ENCODE measurements around the gene CENPH.
"Not testable (repeated sequence)": the region's sequence is repeated elsewhere in the genome, so short reads cannot be mapped to it uniquely, and the experiment has no call there.

The CENPH gene, protein sequence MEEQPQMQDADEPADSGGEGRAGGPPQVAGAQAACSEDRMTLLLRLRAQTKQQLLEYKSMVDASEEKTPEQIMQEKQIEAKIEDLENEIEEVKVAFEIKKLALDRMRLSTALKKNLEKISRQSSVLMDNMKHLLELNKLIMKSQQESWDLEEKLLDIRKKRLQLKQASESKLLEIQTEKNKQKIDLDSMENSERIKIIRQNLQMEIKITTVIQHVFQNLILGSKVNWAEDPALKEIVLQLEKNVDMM

DNA sequence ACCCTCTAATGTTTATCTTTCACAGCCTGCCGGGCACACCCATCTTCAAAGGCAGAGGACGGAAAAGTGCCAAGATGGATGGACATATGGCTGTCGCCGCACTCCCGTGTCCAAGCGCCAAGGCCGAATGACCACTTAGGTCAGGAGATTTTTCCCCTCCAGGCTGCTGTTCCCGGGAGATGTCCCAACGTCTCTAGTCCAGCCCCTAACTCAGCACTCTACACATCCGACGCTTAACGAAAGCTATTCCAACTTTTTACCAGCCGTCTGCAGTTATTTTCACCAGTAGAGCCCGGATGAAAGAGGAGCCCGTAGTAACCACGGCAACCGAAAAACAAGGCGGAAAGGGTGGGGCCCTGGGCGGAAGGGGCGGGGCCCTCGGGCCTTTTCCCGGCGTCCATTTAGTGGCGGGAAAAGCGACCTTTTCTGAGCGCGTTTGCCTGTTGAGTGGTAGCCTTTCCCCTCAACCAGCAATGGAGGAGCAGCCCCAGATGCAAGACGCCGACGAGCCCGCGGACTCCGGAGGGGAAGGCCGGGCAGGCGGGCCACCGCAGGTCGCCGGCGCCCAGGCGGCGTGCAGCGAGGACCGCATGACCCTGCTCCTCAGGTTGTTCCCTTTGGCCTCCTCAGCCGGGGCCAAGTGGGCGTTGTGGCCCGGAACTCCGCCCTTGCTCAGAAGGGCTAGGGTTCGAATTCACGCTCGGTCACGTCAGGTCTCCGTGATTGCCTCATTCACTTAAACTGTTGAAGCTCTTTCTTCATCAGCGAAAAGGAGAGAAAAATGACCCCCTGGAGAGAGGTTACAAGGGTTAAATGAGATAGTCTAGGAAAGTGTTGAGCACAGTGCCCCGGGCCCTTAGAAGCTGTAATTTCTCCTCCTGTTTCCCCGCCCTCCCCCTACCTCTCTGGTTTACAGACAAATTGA, at the start of gene CENPH:
TSS of gene CENPH (plus strand) at position 422 of the 925 bp plus-strand sequence. CDS start at position 474, 52 bp downstream.
- DNase-seq: peak; percentile 88

DNA sequence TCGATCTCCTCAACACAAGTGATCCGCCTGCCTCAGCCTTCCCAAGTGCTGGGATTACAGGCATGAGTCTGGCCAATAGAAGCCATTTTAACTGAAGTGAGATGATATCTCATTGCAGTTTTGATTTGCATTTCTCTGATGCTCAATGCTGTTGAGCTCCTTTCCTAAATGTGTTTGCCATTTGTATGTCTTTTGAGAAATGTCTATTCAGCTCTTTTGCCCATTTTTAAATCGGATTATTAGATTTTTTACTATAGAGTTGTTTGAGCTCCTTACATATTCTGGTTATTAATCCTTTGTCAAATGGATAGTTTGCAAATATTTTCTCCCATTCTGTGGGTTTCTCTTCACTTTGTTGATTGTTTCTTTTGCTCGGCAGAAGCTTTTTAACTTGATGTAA, 49.1 kb upstream of the CENPH start:
- DNase-seq: not testable (repeated sequence)

DNA sequence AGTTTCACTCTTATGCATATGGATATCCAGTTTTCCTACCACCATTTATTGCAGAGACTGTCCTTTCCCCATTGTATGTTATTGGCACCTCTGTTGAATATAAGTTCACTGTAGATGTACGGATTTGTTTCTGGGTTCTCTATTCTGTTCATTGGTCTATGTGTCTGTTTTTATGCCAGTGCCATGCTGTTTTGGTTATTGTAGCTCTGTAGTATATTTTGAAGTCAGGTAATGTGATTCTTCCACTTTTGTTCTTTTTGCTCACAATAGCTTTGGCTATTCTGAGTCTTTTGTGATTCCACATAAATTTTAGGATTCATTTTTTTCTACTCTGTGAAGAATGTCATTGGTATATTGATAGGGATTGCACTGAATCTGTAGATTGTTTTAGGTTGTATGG, 48.6 kb upstream of the CENPH start:
- no peak for DNase-seq

DNA sequence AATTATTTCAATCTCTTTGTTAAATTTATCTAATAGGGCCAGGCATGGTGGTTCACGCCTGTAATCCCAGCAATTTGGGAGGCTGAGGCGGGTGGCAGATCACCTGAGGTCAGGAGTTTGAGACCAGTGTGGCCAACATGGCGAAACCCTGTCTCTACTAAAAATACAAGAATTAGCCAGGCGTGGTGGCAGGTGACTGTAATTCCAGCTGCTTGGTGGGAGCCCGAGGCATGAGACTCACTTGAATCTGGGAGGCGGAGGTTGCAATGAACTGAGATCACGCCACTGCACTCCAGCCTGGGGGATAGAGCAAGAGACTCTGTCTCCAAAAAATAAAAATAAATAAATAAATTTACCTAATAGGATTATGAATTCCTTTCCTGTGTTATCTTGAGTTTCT, 40.8 kb upstream of the CENPH start:
- DNase-seq: not testable (repeated sequence)

DNA sequence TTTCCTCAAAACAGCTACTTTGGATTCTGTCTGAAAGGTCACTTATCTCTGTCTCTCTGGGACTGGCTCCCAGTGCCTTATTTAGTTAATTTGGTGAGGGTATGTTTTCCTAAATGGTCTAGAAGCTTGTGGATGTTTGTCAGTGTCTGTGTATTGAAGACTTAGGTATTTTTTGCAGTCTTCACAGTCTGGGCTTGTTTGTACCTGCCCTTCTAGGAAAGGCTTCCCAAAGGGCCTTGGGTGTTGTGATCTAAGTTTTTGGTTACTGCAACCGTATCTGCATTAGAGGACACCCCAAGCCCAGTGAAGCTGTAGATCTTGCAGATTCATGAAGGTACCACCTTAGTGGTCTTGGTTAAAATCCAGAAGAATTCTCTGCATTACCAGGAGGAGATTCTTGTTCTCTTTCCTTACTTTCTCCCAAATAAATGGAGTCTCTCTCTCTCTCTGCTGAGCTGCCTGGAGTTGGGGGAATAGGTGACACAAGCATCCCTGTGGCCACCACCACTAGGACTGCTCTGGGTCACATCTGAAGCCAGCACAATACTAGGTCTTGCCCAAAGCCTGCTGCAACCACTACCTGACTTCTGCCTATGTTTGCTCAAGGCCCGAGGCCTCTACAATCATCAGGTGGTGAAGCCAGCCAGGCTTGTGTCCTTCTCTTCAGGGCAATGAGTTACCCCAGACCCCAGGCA, 40.3 kb upstream of the CENPH start:
- no peak for DNase-seq

DNA sequence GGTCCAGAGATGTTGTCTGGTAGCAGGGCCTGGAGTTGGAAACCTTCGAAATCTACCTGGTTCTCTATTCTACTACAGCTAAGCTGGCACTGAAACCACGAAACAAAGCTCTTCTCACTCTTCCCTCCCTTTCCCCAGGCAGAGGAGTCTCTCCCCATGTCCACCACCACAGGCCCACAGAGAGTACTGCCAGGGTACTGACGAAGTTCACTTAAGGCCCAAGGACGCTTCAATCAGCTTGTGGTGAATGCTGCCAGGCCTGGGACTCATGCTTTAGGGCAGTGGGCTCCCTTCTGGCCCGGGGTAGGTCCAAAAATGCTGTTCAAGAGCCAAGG, 39.7 kb upstream of the CENPH start:
- DNase-seq: no peak

DNA sequence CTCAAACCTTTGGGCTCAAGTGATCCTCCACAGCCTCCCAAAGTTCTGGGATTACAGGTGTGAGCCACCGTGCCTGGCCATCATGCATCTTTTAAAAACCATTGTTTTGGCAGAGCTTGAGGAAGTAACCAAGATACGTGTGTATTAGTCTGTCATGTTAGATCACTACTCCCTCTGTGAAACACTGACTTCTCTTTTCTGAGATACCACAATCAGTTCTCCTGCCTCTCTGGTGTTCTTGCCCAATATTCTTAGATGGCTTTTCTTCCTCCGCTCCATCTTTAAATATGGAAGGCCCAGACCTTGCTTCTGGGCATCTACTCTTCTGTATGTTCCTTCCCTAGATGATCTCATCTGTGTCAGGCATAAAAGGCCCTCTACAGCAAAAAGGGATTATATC, 36.7 kb upstream of the CENPH start:
- DNase-seq: no peak

DNA sequence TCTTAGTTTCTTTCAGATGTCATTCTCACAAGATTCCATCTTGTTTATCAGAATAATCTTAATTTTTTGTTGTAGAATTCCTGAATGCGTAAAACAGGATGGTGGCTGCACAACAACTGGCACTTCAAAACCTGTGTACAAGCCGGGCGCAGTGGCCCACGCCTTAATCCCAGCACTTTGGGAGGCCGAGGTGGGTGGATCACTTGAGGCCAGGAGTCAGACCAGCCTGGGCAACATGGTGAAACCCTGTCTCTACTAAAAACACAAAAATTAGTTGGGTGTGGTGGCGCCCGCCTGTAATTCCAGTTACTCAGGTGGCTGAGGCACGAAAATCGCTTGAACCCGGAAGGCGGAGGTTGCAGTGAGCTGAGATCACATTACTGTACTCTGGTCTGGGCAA, 32.9 kb upstream of the CENPH start:
- no peak for DNase-seq

DNA sequence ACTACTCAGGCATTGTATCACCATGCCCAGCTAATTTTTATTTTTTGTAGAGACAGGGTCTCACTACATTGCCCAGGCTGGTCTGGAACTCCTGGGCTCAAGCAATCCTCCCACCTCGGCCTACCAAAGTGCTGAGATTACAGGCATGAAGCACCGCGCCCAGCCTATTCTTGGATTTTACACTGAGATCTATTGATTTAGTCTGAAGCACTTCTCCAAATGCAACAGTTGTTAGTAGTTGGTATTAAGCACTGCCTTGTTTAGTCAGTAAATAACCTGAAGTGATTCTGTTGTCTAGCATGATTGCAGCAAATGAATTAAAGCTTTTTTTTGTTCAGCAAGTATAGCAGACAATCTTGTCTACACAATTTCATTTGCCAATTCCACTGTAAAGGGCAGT, 31.3 kb upstream of the CENPH start:
- DNase-seq: peak; percentile 7

DNA sequence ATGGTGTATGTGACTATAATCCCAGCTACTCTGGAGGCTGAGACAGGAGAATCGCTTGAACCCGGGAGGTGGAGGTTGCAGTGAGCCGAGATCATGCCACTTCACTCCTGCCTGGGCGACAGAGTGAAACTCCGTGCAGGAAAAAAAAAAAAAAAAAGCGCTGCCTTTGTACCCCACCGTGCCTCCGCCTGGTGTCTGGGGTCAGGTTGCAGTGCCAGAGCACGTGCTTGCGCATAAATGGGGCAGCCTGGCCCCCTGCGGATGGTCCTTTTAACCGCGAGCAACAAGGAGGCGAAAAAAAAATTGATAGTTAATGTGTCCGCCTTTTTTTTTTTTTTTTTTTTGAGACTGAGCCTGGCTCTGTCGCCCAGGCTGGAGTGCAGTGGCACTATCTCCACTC, 28.7 kb upstream of the CENPH start:
- DNase-seq: no peak

DNA sequence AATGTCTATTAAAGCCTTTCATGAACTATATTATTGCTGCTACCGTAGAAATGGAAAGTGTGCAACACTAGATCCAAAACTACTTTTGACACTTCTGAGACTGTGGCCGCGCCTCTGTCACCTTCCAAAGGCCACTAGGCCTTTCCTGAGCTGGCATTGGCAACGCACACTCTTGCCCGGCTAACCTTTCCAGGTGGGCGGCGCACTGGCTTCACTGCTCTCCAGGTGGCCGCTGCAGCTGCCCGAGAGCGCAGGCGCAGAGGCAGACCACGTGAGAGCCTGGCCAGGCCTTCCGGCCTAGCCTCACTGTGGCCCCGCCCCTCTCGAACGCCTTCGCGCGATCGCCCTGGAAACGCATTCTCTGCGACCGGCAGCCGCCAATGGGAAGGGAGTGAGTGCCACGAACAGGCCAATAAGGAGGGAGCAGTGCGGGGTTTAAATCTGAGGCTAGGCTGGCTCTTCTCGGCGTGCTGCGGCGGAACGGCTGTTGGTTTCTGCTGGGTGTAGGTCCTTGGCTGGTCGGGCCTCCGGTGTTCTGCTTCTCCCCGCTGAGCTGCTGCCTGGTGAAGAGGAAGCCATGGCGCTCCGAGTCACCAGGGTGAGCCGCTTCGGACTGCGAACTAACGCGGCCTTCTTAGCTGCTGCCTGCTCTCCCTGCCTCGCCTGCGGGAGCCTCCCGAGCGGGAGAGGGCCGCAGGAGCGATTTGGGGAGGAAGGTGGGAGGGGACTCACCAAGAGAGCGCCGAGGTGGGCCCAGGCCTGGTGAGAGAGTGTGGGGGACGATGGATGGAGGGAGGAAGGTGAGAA, 22.5 kb upstream of the CENPH start, which contains the start of gene CCNB1:
TSS of gene CCNB1 (plus strand) at position 465 of the 807 bp plus-strand sequence. CDS start at position 578, 113 bp downstream.
- DNase-seq: peak; percentile 98

DNA sequence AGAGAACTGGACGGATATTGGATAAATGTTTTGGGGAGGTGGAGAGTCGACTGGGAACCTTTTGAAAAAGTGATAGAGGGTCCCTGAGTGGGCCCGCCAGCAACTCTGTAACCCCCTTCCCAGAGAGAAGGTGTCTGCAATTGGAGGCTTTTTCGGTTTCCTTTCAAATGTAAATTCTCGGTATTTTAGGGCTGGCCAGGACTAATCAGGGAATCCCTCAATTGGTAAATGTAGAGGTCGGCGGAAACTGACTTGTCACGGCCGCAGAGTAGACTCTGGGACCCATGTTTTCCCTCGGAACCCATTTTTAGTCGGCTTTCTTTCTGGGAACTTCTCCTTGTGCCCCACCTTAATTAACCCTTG, 21.9 kb upstream of the CENPH start:
- DNase-seq: no peak

DNA sequence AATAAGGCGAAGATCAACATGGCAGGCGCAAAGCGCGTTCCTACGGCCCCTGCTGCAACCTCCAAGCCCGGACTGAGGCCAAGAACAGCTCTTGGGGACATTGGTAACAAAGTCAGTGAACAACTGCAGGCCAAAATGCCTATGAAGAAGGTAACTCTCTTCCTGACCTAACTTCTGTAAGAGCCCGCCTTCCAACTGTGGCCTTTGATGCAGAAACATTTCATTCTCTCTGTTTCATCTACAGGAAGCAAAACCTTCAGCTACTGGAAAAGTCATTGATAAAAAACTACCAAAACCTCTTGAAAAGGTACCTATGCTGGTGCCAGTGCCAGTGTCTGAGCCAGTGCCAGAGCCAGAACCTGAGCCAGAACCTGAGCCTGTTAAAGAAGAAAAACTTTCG, 21.5 kb upstream of the CENPH start:
- no peak for DNase-seq

DNA sequence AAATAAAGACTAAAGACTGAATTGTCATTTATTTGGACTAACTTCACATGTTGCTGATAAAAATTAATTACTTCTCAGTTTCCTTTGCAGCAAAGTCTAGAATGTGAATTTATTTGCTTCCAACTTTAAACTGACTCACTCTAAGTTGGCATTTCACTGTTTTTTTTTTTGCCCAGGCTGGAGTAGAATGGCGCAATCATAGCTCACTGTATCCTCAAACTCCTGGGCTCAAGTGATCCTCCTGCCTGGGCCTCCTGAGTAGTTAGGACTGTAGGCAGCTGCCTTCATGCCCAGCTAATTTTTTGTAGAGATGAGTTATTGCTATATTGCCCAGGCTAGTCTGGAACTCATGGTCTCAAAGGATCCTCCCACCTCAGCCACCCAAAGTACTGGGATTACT, 18.9 kb upstream of the CENPH start:
- no peak for DNase-seq

DNA sequence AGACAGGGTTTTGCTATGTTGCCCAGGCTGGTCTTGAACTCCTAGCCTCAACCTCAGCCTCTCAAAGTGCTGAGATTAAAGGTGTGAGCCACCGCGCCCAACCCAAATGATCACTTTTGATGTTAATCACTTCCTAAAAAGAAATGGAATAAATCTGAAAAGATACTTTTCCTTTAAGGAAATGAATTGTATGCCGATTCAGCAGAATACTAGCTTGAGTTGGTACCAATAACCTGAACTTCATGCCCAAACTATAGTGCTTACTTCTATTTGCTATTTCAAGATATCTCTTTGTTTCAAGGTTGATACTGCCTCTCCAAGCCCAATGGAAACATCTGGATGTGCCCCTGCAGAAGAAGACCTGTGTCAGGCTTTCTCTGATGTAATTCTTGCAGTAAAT, 18.4 kb upstream of the CENPH start:
- DNase-seq: no peak

DNA sequence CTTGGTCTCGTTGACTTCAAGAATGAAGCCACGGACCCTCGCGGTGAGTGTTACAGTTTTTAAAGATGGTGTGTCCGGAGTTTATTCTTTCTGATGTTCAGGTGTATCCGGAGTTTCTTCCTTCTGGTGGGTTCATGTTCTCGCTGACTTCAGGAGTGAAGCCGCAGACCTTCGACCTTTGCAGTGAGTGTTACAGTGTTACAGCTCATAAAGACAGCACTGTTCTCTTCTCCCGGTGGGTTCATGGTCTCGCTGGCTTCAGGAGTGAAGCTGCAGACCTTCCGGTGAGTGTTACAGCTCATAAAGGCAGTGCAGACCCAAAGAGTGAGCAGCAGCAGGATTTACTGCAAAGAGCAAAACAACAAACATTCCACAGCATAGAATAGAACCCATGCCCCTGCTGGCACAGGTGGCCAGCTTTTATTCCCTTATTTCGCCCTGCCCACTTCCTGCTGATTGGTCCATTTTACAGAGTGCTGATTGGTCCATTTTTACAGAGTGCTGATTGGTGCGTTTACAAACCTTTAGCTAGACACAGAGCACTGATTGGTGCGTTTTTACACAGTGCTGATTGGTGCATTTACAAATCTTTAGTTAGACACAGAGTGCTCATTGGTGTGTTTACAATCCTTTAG, 7.6 kb upstream of the CENPH start:
- DNase-seq: not testable (repeated sequence)

DNA sequence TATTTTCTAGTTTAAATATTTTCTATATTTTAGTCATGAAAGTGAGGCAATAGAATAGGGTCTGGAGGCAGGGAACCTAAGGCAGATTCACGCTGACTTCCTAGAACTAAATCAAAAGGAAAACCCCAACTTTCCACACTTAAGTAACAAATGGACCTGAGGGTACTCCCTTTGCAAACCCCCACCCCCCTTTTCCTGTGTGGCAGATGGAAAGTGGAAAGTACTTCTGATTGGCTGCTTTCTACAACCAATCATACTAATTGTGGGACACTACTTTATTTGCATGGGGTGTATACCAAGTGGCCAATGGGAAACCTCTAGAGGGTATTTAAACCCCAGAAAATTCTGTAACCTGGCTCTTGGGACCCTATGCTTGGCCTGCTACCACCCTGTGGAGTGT, 4.8 kb upstream of the CENPH start:
- DNase-seq: no peak

DNA sequence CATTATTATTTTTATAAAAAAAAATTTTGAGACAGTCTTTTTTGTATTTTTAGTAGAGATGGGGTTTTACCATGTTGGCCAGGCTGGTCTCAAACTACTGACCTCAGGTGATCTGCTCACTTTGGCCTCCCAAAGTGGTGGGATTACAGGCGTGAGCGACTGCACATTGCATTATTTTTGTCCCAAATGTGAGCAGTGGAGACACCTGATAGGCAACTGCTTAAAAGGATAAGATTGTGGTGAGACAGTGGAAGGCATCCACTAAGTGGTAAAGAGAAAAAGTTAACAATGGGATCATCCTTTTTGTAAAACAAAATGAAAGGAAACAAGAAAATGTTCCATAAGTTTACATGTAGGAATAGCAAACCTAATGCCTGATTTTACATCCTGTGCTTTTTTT, 2.0 kb upstream of the CENPH start:
- no peak for DNase-seq

DNA sequence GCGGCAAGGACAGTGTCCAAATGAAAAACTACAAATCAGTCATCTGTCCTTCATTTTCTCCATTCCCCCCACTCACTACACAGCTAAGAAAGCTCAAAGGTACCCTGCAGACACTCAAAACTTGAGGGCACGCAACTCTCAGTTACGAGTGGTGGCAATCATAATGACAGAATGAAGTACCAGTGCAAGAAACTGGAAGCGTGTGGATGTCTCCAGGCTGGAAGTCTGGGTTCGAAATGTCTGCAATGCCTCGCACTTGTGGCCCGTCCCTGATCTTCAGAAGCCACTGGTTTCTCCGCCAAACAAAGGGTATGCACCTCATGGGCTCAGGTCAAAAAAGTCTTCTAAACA, 597 bp upstream of the CENPH start:
- no peak for DNase-seq

DNA sequence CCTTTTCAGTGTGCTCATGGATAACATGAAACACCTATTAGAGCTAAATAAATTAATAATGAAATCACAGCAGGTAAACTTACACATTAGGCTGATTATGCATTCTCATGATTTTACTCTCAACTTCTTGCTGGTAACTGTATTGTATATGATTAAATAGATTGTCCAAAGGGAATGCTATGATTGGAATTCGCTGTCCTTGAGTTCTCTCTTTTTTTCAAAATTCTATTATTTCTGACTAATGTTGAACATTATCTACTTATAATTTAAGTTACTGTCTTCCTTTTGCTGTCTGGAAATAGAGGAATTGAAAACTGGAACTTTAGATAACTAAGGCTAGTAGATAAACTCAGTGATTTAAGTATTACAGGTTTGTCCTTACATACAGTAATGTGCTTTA, 13.1 kb downstream of the CENPH start:
- no peak for DNase-seq

DNA sequence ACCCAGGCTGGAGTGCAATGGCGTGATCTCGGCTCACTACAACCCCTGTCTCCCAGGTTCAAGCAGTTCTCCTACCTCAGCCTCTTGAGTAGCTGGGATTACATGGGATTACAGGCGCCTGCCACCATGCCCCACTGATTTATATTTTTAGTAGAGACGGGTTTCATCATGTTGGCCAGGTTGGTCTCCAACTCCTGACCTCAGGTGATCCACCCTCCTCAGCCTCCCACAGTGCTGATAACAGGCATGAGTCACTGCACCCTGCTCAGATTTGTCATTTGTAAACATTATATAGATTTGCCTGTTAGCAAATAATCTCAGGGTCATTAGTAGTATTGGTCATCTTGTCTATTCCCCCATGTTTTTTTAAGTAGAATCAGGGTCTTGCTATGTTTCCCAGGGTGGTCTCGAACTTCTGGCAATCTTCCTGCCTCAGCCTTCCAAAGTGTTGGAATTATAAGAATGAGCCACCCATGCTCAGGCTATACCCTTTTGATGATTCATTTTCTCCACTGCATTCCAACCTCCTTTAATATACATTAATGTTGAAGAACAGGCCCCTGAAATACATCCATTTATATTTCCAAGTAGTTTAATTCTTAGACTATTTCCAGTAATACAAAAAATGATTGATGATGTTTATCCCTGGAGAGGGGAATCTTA, 17.3 kb downstream of the CENPH start:
- DNase-seq: no peak

DNA sequence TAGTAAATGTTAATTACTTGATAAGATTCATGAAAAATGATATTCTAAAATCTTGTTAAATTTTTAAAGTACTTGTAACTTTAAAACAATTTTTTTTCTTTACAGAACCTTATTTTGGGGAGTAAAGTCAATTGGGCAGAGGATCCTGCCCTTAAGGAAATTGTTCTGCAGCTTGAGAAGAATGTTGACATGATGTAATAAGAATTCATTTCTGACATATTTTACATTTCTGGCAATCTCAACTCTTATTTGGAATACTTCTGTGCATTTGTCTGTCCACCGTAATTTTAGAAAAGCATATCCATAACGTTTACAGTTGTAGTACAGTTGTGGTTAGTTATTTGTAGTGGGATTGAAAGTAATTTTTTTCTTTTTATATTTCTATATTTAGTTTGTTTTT, 20.2 kb downstream of the CENPH start:
- no peak for DNase-seq
